ENCODE data around the gene TENM3.

TENM3 gene

DNA sequence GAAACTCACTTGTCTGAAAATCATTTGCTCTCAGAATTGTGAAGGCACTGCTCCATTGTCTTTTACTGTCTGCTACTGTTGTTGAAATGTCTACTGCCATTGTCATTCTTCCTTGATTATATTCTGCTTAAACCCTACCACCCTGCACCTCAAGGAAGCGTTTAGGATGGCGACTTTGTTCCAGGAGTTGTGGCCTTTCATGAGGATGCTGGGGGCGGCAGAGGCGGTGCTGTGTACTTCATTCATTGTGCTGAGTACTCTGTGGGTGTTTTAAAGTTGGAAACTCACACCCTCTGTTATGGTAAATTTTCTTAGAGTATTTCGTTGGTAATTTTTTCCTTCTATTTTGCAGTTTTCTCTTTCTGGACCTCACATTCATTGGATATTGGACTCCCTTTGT is 258.9 kb downstream of the TENM3 start:
- no peak for DNase-seq (ENCODE audit: extremely low read depth, low read depth)
- TF ChIP-seq, protein P1, sequence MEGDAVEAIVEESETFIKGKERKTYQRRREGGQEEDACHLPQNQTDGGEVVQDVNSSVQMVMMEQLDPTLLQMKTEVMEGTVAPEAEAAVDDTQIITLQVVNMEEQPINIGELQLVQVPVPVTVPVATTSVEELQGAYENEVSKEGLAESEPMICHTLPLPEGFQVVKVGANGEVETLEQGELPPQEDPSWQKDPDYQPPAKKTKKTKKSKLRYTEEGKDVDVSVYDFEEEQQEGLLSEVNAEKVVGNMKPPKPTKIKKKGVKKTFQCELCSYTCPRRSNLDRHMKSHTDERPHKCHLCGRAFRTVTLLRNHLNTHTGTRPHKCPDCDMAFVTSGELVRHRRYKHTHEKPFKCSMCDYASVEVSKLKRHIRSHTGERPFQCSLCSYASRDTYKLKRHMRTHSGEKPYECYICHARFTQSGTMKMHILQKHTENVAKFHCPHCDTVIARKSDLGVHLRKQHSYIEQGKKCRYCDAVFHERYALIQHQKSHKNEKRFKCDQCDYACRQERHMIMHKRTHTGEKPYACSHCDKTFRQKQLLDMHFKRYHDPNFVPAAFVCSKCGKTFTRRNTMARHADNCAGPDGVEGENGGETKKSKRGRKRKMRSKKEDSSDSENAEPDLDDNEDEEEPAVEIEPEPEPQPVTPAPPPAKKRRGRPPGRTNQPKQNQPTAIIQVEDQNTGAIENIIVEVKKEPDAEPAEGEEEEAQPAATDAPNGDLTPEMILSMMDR (IDR thresholded peaks at IDR 0.05; ENCODE audit: low read depth, low read length): no peak

DNA sequence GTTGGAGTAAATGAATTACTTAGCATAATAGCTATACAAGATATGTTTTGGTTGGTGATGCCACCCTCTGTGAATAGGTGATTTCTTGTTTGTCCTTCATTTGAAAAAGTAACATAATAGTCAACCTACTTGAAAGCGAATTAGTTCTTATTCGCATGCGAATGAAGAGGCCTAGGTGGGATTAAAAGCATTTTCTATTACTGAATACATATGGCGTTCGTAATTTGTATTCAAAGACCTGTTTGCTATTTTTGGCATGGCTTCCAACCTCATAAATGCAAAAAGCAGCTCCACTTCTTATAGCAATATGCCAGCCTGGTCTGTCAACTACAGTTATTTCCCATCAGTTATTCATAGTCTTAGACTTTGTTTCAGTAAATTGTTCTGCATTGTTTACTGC is 261.3 kb downstream of the TENM3 start:
- DNase-seq (ENCODE audit: extremely low read depth, low read depth): no peak
- TF ChIP-seq, protein P1 (IDR thresholded peaks at IDR 0.05; ENCODE audit: low read depth, low read length): no peak

DNA sequence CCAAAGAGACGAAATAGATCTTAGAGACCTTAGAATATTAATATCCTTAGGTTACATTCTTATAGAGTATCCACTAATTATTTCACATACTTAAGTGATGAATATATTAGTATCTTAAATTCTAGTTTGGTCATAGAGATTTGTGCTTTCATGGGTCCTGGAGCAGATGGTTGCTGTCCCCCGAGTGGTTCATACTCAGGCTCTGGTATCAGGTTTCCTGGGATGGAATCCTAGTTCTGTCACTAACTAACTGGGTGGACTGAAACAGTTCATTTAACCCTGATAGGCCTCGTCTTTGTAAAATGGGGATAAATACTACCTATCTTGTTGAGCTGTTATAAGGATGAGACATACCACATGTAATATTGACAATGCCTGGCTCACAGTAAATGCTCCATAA is 264.6 kb downstream of the TENM3 start:
- no peak for DNase-seq (ENCODE audit: extremely low read depth, low read depth)
- TF ChIP-seq, protein P1 (IDR thresholded peaks at IDR 0.05; ENCODE audit: low read depth, low read length): no peak

DNA sequence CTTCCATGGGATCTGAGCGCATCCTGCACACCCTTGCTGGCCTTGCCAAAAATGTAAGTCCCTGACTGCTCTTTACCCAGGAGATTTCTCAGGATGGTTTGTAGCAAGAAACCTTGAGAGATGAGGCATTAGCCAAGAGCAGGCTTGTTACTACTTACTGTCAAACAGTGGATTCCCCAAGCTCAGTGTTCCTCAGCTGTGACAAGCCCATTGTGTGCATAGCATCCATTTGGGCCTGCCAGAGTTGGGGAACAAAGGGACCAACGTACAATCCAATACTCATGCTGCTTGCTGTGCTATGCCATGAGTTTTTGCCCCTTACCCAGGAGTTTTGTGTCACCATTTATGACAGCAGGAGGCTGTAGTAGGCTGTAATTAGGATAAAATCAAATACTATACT is 267.6 kb downstream of the TENM3 start:
- no peak for DNase-seq (ENCODE audit: extremely low read depth, low read depth)
- TF ChIP-seq, protein P1 (IDR thresholded peaks at IDR 0.05; ENCODE audit: low read depth, low read length): no peak

DNA sequence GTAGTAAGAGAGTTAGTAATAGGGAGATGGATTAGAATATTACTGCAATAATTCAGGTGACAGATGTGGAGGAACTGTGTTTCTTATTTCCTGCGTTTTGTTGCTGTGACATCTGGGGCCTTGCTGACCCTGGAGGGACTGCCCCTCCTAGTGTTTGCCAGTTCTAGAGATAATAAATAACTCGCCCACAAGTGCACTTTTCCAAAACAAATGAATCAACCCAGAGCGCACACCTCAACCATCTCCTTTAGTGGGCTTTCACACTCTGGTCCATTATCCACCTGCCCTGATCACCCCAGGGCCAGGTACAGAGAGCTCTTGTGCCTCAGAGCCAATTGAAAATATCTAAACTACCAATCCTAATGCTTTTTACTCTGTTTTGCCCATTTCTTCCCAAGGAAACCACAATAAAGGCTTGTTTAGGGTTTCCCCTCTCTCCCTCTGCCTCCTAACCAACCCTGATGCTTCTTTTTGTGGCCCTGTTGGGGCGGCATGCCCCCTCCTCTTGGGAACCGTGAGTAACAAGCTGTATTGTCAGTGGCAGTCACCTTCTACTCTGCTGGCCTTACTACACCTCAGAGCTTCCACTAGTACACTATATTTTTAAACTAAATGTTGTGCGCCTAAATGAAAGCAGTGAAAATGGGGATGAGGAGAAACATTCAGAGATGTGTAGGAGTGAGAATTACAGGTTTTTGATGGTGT is 270.5 kb downstream of the TENM3 start:
- TF ChIP-seq, protein P1 (IDR thresholded peaks at IDR 0.05; ENCODE audit: low read depth, low read length): no peak

DNA sequence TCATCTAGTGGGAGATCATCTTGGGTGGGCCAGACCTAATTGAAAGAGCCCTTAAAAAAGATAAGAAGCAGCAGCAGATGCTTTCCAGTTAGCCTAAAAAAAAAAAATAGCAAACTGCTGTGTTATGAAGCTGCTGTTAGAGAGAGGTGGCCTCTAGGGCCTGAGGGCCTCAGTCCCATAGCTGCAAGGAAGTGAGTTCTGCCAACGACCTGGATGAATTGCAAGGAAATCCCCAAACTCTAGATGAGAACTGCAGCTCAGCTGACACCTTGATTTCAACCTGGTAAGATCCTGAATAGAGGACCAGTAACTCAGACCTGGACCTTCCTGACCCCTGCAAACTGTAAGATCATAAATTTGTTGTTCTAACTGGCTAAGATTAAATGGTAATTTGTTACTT is 275.2 kb downstream of the TENM3 start:
- DNase-seq (ENCODE audit: extremely low read depth, low read depth): no peak
- TF ChIP-seq, protein P1 (IDR thresholded peaks at IDR 0.05; ENCODE audit: low read depth, low read length): no peak

More for the DNA sequence above, 270.5 kb downstream of the TENM3 start:
- no peak for DNase-seq (ENCODE audit: extremely low read depth, low read depth)

DNA sequence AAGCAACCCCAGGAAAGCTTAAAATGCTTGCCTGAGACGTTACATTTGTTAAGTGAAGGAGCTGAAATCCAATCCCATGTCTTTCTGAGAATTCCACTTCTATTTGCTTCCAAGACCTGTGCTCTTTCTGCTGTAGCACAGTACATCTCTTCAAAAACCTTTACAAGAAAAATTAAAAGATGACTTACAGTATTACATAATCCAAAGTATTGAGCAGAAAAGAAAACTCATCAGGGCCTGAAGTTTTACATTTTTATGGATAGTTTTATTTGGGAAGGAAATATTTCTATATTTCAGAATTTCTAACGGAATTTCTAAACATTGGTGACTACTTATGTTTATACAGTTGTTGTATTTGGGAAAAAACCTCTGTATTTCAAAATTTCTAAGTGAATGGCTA is 276.3 kb downstream of the TENM3 start:
- TF ChIP-seq, protein P1 (IDR thresholded peaks at IDR 0.05; ENCODE audit: low read depth, low read length): no peak
- no peak for DNase-seq (ENCODE audit: extremely low read depth, low read depth)
